Ectodermal cell (in vitro differentiated cells): ENCODE results near the gene PAX1.

Experiments used
- H3K27ac ChIP-seq: 2 replicates; pipeline ENCODE4 v1.7.0; 2013; ENCODE audit warnings: mild to moderate bottlenecking, low read depth, low read length; ENCODE audit not compliant: insufficient read depth, poor library complexity, severe bottlenecking
- H3K27me3 ChIP-seq: 2 replicates; pipeline ENCODE4 v1.7.0; 2013; ENCODE audit warnings: mild to moderate bottlenecking, low read length; ENCODE audit not compliant: insufficient read depth, control insufficient read depth, poor library complexity, severe bottlenecking
- H3K36me3 ChIP-seq: one replicate; pipeline ENCODE4 v1.7.0; 2013; ENCODE audit warnings: low read length; ENCODE audit not compliant: control insufficient read depth, insufficient read depth
- H3K4me1 ChIP-seq: one replicate; pipeline ENCODE4 v1.7.0; 2013; ENCODE audit warnings: low read length; ENCODE audit not compliant: control insufficient read depth, insufficient read depth
- H3K4me3 ChIP-seq: 2 replicates; pipeline ENCODE4 v1.7.0; 2013; ENCODE audit warnings: low read depth, low read length, control low read depth; ENCODE audit not compliant: insufficient read depth
- H3K9me3 ChIP-seq: 2 replicates; pipeline ENCODE4 v1.7.0; 2013; ENCODE audit warnings: mild to moderate bottlenecking, low read length, moderate library complexity; ENCODE audit not compliant: control insufficient read depth
- WGBS, 2 experiments: methylation state at CpG; one replicate each; pipeline ENCODE4 v1.1.7; 2013; ENCODE audit warnings: missing lambda C conversion rate in 2 of 2; 5-methylcytosine and 5-hydroxymethylcytosine counted together

The PAX1 gene

DNA sequence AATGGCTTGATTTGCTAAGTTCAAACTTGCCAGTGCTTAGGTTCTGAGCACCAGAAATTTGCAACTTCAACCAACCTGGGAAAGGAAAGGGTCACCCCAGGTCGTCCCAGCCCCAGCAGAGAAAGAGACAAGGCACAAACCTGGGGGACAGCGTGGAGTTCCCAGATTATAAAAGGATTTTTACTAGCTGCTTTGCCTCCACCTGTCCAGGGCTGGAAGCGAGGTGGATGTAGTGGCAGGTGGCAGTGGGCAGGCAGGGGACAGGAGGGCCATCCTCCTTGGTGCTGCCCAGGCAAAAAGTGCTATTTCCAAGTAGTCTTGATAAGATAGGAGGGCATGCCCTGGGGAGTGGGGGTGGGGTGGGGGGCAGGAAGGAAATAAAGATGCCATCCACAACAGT is 4.9 kb downstream of the PAX1 start:
- Histone ChIP-seq H3K36me3 (no peaks in the 10 kb centered on the region), H3K27ac (no peak overlapping the region), H3K9me3 (no peaks in the 10 kb centered on the region), H3K27me3 (peaks cover 100% of the 10 kb centered on the region), H3K4me3 (no peak overlapping the region), H3K4me1 (peaks cover 7% of the 10 kb centered on the region)
- WGBS, 2 experiments = 8% methylated on average over 3 of the region's 3 CpGs

GRCh38 chr20:21710863-21711431 is 5.5 kb downstream of the PAX1 start:
- WGBS, 2 experiments = 25 to 58% methylated on average over 2 to 5 of the region's 5 CpGs
- Histone ChIP-seq H3K36me3 (no peaks in the 10 kb centered on the region), H3K4me1 (peaks cover 5% of the 10 kb centered on the region), H3K27ac (no peak overlapping the region), H3K27me3 (peaks cover 100% of the 10 kb centered on the region), H3K4me3 (no peak overlapping the region), H3K9me3 (no peaks in the 10 kb centered on the region)

DNA sequence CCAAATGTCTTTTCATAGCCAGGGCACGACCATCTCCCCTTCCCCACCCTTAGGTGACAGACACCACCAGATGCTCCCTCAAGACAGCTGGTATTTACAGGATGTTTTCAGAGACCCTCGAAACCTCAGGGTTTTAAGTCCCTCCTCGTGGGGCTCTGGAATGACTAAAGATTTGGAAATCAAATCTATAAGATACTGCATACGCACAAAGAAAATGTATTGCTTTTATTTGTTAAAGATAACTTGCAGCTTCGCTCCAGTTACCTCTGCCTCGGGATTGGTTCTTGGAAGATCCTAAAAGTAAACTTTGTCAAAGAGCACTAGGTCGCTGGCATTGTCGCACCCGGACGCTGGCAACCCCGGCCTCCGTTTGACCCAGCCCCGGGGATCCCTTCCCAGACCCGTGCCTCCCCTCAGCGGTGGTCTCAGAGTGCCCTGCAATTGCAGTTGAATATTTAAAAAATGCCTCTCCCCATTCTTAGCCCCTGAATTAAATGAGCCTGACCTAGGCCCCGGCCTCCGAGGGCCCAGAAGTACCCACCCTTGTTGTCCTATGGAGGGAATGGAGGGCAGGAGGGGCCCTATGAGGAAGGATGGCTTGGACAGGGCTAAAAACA is 7.1 kb downstream of the PAX1 start:
- Histone ChIP-seq H3K4me1 (no peaks in the 10 kb centered on the region), H3K9me3 (no peaks in the 10 kb centered on the region), H3K27me3 (peaks cover 100% of the 10 kb centered on the region), H3K4me3 (no peak overlapping the region), H3K36me3 (no peaks in the 10 kb centered on the region), H3K27ac (no peak overlapping the region)
- 3 to 7% methylated on average over 17 of the region's 17 CpGs for WGBS, 2 experiments

DNA sequence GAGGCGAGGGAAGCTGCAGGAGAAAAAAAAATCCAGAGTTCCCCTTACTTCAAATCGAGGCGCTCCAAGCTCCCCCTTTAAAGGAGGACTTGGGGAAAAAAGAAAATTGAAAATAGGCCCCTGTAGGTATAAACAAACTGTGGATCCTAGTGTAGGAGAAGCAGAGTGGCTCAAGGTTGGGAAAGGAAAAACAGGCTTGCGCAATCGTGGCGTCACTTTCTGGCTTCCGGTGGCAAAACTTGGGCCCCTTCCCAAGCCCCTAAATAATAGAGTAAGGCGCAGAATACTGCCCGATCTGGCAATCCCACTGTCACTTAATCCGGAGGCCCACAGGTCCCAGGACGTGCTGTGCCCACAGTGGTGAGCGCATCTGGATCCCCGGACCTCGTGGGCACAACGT is 8.0 kb downstream of the PAX1 start:
- H3K27ac ChIP-seq = no peak overlapping the region
- H3K9me3 ChIP-seq = no peaks in the 10 kb centered on the region
- no peaks in the 10 kb centered on the region for H3K4me1 ChIP-seq
- no peak overlapping the region for H3K4me3 ChIP-seq
- peaks cover 100% of the 10 kb centered on the region for H3K27me3 ChIP-seq
- 2 to 5% methylated on average over 15 of the region's 15 CpGs for WGBS, 2 experiments
- H3K36me3 ChIP-seq = no peaks in the 10 kb centered on the region

DNA sequence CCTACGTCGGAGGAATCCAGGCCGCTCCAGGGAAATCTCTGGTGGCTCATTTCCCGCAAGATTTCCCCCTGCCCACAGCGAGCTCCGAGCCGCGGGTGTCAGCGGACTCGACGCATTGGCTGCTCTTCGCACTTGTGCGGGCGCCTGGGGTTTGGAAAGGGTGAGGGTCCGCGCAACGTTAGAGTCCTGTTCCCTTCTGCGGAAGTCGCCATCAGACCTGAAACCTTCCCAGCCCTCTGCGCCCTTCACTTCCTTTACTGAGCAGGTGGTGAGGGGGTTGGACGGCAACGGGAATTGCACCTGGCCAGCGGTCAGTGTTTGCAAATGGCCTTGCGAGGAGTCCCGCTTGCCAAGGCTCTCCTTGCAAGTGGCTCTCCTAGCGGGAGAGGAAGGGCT is 8.4 kb downstream of the PAX1 start:
- H3K36me3 ChIP-seq = no peaks in the 10 kb centered on the region
- H3K27me3 ChIP-seq = peaks cover 100% of the 10 kb centered on the region
- H3K27ac ChIP-seq = no peak overlapping the region
- no peaks in the 10 kb centered on the region for H3K4me1 ChIP-seq
- WGBS, 2 experiments = 1% methylated on average over 26 of the region's 26 CpGs
- H3K4me3 ChIP-seq = no peak overlapping the region
- no peaks in the 10 kb centered on the region for H3K9me3 ChIP-seq

DNA sequence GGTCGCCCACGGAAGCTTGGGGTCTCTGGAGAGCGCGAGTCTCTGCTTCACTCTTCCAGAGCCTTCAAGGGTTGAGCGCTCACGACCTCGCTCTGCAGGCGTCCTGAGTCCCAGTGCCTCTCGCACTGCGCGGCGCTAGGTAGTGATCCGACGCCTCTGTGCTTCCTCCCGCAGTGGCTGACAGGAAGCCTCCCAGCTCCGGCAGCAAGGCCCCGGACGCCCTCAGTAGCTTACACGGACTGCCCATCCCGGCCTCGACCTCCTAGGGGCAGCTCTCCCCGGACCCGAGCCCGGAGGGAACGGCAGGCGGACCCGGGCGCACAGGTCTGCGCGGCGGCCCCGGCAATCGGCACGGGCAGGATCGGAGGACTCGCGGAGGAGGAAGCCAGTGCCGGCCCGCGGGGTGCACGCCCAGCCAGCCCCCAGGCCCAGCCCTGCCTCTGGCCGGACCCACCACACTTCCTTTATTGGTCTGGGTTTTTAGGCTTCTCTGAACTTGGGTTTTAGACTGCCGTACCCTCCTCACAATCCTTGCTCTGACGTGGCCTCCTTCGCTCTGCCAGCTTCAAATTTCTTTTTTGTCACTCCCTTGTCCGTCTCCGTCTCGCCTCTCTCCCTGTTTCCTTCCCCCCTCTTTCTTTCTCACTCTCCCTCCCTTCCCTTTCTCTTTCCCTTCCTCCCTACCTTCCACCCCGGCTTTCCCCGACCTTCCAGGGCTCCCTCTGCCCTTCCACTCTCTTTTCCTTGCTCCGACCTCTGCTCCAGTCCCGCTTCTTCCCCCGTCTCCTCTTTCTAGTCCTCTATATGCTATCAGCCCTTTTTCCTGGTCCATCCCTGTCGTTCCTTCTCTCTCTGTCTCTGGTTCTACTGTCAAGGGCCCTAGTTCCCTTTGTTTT is 9.1 kb downstream of the PAX1 start:
- H3K4me1 ChIP-seq = no peaks in the 10 kb centered on the region

GRCh38 chr20:21715193-21715881 is 9.9 kb downstream of the PAX1 start:
- H3K9me3 ChIP-seq = no peaks in the 10 kb centered on the region
- no peak overlapping the region for H3K27ac ChIP-seq
- WGBS, 2 experiments = 6 to 7% methylated on average over 8 to 10 of the region's 10 CpGs
- no peaks in the 10 kb centered on the region for H3K36me3 ChIP-seq
- H3K27me3 ChIP-seq = peaks cover 92% of the 10 kb centered on the region
- H3K4me1 ChIP-seq = no peaks in the 10 kb centered on the region
- H3K4me3 ChIP-seq = no peak overlapping the region

More for the DNA sequence above, 9.1 kb downstream of the PAX1 start:
- 1% methylated on average over 54 of the region's 54 CpGs for whole genome bisulfite sequencing, 2 experiments
- H3K27ac ChIP-seq = no peak overlapping the region
- H3K36me3 ChIP-seq = no peaks in the 10 kb centered on the region
- H3K27me3 ChIP-seq = peaks cover 100% of the 10 kb centered on the region
- no peak overlapping the region for H3K4me3 ChIP-seq
- no peaks in the 10 kb centered on the region for H3K9me3 ChIP-seq

DNA sequence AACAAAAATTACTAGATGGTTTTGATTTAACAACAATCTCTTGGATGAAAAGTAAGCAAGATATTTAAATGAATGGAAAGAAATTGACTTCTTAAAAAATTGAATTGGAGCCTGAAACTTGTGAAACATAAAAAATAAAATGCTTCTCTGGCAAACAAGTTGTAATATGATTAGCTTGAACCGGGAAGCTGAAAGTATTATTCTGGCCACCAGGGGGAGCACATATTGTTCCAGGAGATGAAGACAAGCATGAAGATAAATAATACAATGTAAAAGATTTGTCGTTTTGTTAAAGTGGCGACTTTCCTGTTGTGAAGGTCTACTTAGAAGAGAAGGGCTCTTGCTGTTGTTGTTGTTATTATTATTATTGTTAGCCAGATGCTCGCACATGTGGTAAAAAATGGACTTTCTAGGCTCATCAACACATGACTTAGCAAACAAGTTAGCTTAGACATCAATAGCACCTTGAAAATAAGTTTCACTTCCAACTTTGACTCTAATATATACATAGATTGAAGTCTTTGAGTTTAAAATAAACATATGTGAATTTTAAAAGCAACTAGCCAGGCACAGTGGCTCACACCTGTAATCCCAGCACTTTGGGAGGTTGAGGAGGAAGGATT is 14.2 kb downstream of the PAX1 start:
- Histone ChIP-seq H3K27ac (no peak overlapping the region), H3K9me3 (no peaks in the 10 kb centered on the region), H3K4me1 (no peaks in the 10 kb centered on the region), H3K4me3 (no peak overlapping the region), H3K36me3 (no peaks in the 10 kb centered on the region), H3K27me3 (peaks cover 49% of the 10 kb centered on the region)
- 14 to 16% methylated on average over 4 of the region's 4 CpGs for WGBS, 2 experiments

GRCh38 chr20:21725892-21726291 is 20.4 kb downstream of the PAX1 start:
- H3K27me3 ChIP-seq = no peaks in the 10 kb centered on the region
- no peak overlapping the region for H3K4me3 ChIP-seq
- H3K9me3 ChIP-seq = no peaks in the 10 kb centered on the region
- no peaks in the 10 kb centered on the region for H3K36me3 ChIP-seq
- WGBS, 2 experiments = 81 to 84% methylated on average over 2 of the region's 2 CpGs
- no peaks in the 10 kb centered on the region for H3K4me1 ChIP-seq
- no peak overlapping the region for H3K27ac ChIP-seq
